Uterus (tissue), 4 donors: ENCODE measurements around the gene PSD4. TPM values are rescaled to one million over a fixed set of nuclear protein-coding genes. Genes with fewer than 3 reads are reported as not detected.

Experiments
- DNase-seq, 2 donors: peaks; one replicate each; pipeline ENCODE4 v3.0.0-alpha.2; 2019 to 2020
- H3K27ac ChIP-seq, 2 donors: fragments of 200-600 bp; sonication (generic); 1 replicate in 1 of 2; 2 replicates in 1 of 2; pipeline ENCODE4 v1.5.1; 2016 to 2018
- H3K27me3 ChIP-seq, 2 donors: fragments of 200-600 bp; sonication (generic); one replicate each; pipeline ENCODE4 v1.5.1; 2018 to 2019; ENCODE audit warnings: control low read depth in 1 of 2
- H3K36me3 ChIP-seq, 2 donors: fragments of 200-600 bp; sonication (generic); one replicate each; pipeline ENCODE4 v1.5.1; 2019; ENCODE audit warnings: control low read depth in 1 of 2
- H3K4me1 ChIP-seq, 2 donors: fragments of 200-600 bp; sonication (generic); one replicate each; pipeline ENCODE4 v1.5.1; 2018 to 2019; ENCODE audit warnings: control low read depth in 1 of 2
- H3K4me3 ChIP-seq, 2 donors: fragments of 200-600 bp; sonication (generic); 1 replicate in 1 of 2; 2 replicates in 1 of 2; pipeline ENCODE4 v1.5.1; 2018 to 2019; ENCODE audit warnings: mild to moderate bottlenecking in 1 of 2
- H3K9me3 ChIP-seq, 2 donors: fragments of 200-600 bp; sonication (generic); one replicate each; pipeline ENCODE4 v1.5.1; 2019; ENCODE audit warnings: control low read depth in 1 of 2
- CTCF ChIP-seq, 4 experiments: fragments of 200-600 bp in 2 of 4; fragments of 450-650 bp in 2 of 4; sonication (generic) in 2 of 4; IDR thresholded peaks; one replicate each; pipeline ENCODE4 v1.5.1; 2016 to 2019; ENCODE audit warnings: antibody characterized with exemption in 4 of 4, mild to moderate bottlenecking in 2 of 4, moderate library complexity in 1 of 4
- POLR2A ChIP-seq, 2 donors: fragments of 450-650 bp; IDR thresholded peaks; one replicate each; pipeline ENCODE4 v1.6.1; 2016; ENCODE audit warnings: antibody characterized with exemption in 2 of 2, mild to moderate bottlenecking in 1 of 2, moderate library complexity in 1 of 2
- intact Hi-C: fragments of 100-400 bp; cut with DNase I; formaldehyde crosslinking; loops from one replicate; pipeline ENCODE4 v1.15.1; 2023; ENCODE audit warnings: low total_unique reads
- total RNA-seq, 4 donors: library from RNA; depleted of rRNA in 3 of 4; stranded (reverse); fragments of >200 nt in 3 of 4; gene quantifications; one replicate each; pipeline versions ENCODE4 v1.1.0 to v1.2.4, GENCODE V29; 2014 to 2023
- donor health status: DM: yes; HTN: yes; CAD: no.

The PSD4 gene
- total RNA-seq, 4 donors from 2014 or later: 1.8 to 31.8 (median 7.6) TPM

DNA sequence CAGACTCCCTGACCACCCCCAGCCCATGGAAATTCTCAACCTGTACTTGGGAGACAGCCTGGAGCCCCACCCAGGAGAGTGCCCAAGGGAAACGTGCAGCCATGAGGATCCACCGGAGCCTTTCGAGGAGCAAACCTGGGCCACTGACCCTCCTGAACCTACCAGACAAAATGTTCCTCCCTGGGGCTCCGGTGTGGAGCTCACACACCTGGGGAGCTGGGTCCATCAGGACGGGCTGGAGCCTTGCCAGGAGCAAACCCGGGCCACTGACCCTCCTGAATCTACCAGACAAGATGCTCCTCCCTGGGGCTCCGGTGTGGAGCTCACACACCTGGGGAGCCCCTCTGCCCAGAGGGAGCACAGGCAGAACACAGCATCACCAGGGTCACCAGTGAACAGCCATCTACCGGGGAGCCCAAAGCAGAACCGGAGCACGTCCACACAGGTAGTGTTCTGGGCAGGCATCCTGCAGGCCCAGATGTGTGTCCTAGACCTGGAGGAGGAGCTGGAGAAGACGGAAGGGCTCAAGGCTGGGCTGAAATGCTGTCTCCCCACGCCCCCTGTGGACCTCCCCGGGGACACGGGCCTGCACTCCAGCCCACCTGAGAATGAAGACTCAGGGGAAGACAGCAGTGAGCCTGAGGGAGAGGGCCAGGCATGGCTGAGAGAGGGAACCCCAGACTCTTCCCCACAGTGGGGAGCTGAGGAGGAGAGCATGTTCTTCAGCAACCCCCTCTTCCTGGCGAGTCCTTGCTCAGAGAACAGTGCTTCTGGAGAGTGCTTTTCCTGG lies 8.9 kb downstream of the PSD4 start:
- Histone ChIP-seq H3K9me3 (no peaks in the 10 kb centered on the region), H3K27me3 (no peaks in the 10 kb centered on the region), H3K4me3 (no peak overlapping the region), H3K27ac (no peak overlapping the region), H3K4me1 (no peaks in the 10 kb centered on the region), H3K36me3 (no peaks in the 10 kb centered on the region)
- TF ChIP-seq POLR2A (IDR thresholded peaks at IDR 0.05): no peak
- no peak for TF ChIP-seq CTCF (IDR thresholded peaks at IDR 0.05)
- intact Hi-C loops: no loop called here
- no peak for DNase-seq

GRCh38 chr2:113183264-113183663 lies 9.5 kb downstream of the PSD4 start:
- Histone ChIP-seq H3K36me3 (no peaks in the 10 kb centered on the region), H3K9me3 (no peaks in the 10 kb centered on the region), H3K4me1 (no peaks in the 10 kb centered on the region), H3K4me3 (no peak overlapping the region), H3K27ac (no peak overlapping the region), H3K27me3 (no peaks in the 10 kb centered on the region)
- DNase-seq: no peak
- TF ChIP-seq CTCF (IDR thresholded peaks at IDR 0.05) (no peak), POLR2A (IDR thresholded peaks at IDR 0.05) (no peak)
- intact Hi-C loops: no loop called here

GRCh38 chr2:113183703-113184102 lies 9.9 kb downstream of the PSD4 start:
- TF ChIP-seq POLR2A (IDR thresholded peaks at IDR 0.05): no peak
- TF ChIP-seq CTCF (IDR thresholded peaks at IDR 0.05): no peak
- no peaks in the 10 kb centered on the region for H3K4me1 ChIP-seq
- intact Hi-C loops: no loop called here
- no peaks in the 10 kb centered on the region for H3K27me3 ChIP-seq
- H3K4me3 ChIP-seq: no peak overlapping the region
- no peak for DNase-seq
- no peaks in the 10 kb centered on the region for H3K9me3 ChIP-seq
- no peak overlapping the region for H3K27ac ChIP-seq
- no peaks in the 10 kb centered on the region for H3K36me3 ChIP-seq

DNA sequence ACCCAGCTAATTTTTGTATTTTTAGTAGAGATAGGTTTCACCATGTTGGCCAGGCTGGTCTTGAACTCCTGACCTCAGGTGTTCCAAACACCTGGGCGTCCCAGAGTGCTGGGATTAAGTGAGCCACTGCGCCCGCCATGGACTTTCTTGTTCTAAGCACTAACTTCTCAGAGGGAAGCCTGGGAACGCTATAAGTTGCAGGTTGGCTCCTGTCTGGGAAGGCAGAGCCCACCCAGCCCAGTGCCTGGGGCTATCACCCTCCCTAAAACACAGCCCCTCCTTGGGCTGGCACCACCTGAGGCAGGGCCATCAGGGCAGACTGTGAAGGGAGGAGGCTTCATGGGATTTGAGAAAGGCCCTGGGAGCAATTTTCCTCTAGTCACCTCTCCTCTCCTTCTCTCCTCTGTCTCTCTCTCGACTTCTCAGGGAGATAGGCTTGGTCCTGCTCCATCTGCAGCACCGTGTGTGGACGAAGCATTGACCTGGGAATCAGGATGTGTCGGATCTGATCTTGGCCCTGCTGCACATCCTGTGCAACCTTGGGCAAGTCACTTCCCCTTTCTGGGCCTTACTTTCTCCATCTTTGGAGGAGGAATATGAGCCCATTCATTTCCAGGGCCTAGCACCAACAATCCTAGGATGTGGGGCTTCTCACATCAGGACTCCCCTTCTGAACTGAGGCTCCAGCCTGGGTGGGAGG lies 10.9 kb downstream of the PSD4 start:
- H3K27me3 ChIP-seq: no peaks in the 10 kb centered on the region
- TF ChIP-seq POLR2A (IDR thresholded peaks at IDR 0.05): no peak
- no peak for TF ChIP-seq CTCF (IDR thresholded peaks at IDR 0.05)
- no peaks in the 10 kb centered on the region for H3K4me1 ChIP-seq
- H3K27ac ChIP-seq: no peak overlapping the region
- no peak for DNase-seq
- no peak overlapping the region for H3K4me3 ChIP-seq
- H3K36me3 ChIP-seq: no peaks in the 10 kb centered on the region
- no peaks in the 10 kb centered on the region for H3K9me3 ChIP-seq
- intact Hi-C loops: no loop called here
